Ovary (tissue), 3 donors: ENCODE measurements around the gene EXOC1L.

ENCODE experiments used
- CTCF ChIP-seq, 3 donors: fragments of 450-650 bp in 2 of 3; fragments of 200-600 bp in 1 of 3; IDR thresholded peaks; one replicate each; pipeline versions ENCODE4 v1.5.1 to v1.8.0; 2016 to 2022; ENCODE audit warnings: antibody characterized with exemption in 3 of 3, mild to moderate bottlenecking in 1 of 3
- EP300 ChIP-seq: sonication (generic); formaldehyde crosslinking; IDR thresholded peaks from one replicate; pipeline ENCODE4 v1.6.1; 2017; ENCODE audit warnings: antibody characterized with exemption
- POLR2A ChIP-seq: fragments of 450-650 bp; IDR thresholded peaks from one replicate; pipeline ENCODE4 v1.6.1; 2017; ENCODE audit warnings: antibody characterized with exemption, mild to moderate bottlenecking, moderate library complexity
- donor health status: DM: no; HTN: no; CAD: no.

- no peak for TF ChIP-seq CTCF (IDR thresholded peaks at IDR 0.05)
- TF ChIP-seq POLR2A: no peak
- no peak for TF ChIP-seq EP300
Observed at GRCh38 chr4:55871299-55871800, 51.8 kb downstream of the EXOC1L start.
